K562 (cell line): ENCODE results near the gene KIF5A. TPM values are rescaled to one million over a fixed set of nuclear protein-coding genes. Genes with fewer than 3 reads are reported as not detected.
A peak's percentile ranks its signal among the peaks of the same experiment; 100 is the strongest.

Experiments
- GABPB2 ChIP-seq: fragments of 250-450 bp; sonication (Bioruptor Pico); conservative IDR thresholded peaks from 2 replicates; pipeline ENCODE4 v1.5.1; 2021; ENCODE audit warnings: mild to moderate bottlenecking
- TBP ChIP-seq: optimal IDR thresholded peaks from 2 replicates; pipeline ENCODE3; 2011; ENCODE audit warnings: low read depth, low read length, improper control_type of control experiment
- TEAD4 ChIP-seq, 2 experiments: sonication (generic) in 1 of 2; formaldehyde crosslinking in 1 of 2; IDR thresholded peaks; 2 replicates each; pipeline versions ENCODE4 v1.6.1 to v1.8.0; 2012 to 2022; ENCODE audit warnings: borderline replicate concordance in 1 of 2, inconsistent platforms in 1 of 2, low read length in 1 of 2, mild to moderate bottlenecking in 1 of 2, missing genetic modification reagents in 1 of 2
- YY1 ChIP-seq, 3 experiments: IDR thresholded peaks; 2 replicates each; pipeline ENCODE4 v1.6.1; 2011; ENCODE audit warnings: low read length in 2 of 3, mild to moderate bottlenecking in 2 of 3, moderate library complexity in 2 of 3, borderline replicate concordance in 1 of 3, control low read depth in 1 of 3, low read depth in 1 of 3; ENCODE audit not compliant: insufficient read depth in 3 of 3, insufficient replicate concordance in 2 of 3, control insufficient read depth in 1 of 3, insufficient read length in 1 of 3; ENCODE audit errors: extremely low read depth in 1 of 3
- ZNF449 ChIP-seq: fragments of 250-450 bp; sonication (Bioruptor Pico); IDR thresholded peaks from 2 replicates; pipeline ENCODE4 v1.8.0; 2022; ENCODE audit warnings: moderate library complexity, mild to moderate bottlenecking, inconsistent platforms
- polyA plus RNA-seq, 8 experiments: library from polyadenylated mRNA; depleted of rRNA in 4 of 8; stranded (reverse) in 5 of 8; unstranded in 3 of 8; fragments of >200 nt; fragmentation: Nextera tagmentation in 2 of 8; fragmentation: Illumina TruSeq in 1 of 8; extraction: Ambion mirVana in 2 of 8; extraction: Trizol in 1 of 8; gene quantifications; 2 replicates each; pipeline versions ENCODE4 v1.2.1 to v1.2.3, GENCODE V29; 2011 to 2014; ENCODE audit warnings: inconsistent platforms in 1 of 8, missing spikeins in 1 of 8
- total RNA-seq, 7 experiments: library from RNA; depleted of rRNA in 6 of 7; stranded (reverse); fragments of >200 nt in 6 of 7; fragmentation: Illumina TruSeq in 2 of 7; extraction: Trizol in 2 of 7; gene quantifications; 2 replicates each; pipeline versions ENCODE4 v1.2.1 to v1.2.3, GENCODE V29; 2011 to 2021; ENCODE audit warnings: low replicate concordance in 1 of 7
- TF ChIP-seq, protein P1 (sequence below): fragments of 250-450 bp; sonication (Bioruptor Pico); IDR thresholded peaks from 2 replicates; pipeline ENCODE4 v1.9.0; 2021; ENCODE audit warnings: mild to moderate bottlenecking, inconsistent platforms

The KIF5A gene
- total and polyA plus RNA-seq, 9 of the 15 experiments (the other 6 are each of a cell fraction or from before 2014, with no cell fraction given) = 3.4 to 17.7 (median 8.0) TPM

DNA sequence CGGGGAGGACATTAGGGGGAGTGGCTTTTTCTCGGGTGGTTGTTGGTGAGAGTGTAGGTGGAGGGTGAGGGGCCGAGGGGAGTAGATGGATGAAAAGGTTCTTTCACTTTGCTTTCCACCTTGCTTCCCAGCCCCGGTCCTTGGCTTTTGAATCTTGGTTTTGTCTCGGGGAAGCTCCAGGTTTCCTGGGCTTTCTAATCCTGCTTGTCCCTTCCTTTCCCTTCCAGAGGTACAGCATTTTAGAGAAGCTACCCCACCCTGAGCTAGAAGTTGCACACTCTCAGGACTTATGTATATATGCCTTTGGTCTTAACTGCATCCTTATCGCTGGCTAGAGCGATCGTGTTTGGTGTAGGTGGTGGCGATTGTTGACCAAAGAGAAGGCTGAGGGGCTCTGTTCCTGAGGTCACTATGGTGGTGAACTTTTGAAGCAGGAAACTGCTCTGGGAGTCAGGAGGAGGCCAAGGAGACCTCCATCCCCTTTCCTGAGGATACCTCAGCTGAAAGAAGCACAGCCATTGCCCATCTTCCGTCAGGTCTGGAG lies 42.0 kb downstream of the KIF5A start (continued):
- TF ChIP-seq TEAD4 (IDR thresholded peaks at IDR 0.05; ENCODE audit: low read length) (0 out of 2 replicates have a peak, but pooled peaks have one; percentile 10), TEAD4 (CRISPR knock-in tag; IDR thresholded peaks at IDR 0.05; ENCODE audit: borderline replicate concordance) (no peak), YY1 (IDR thresholded peaks at IDR 0.05; ENCODE audit: borderline replicate concordance in 1 of 3, control insufficient read depth in 1 of 3, extremely low read depth in 1 of 3, insufficient read depth in 3 of 3, insufficient read length in 1 of 3, insufficient replicate concordance in 2 of 3, low read depth in 1 of 3, low read length in 2 of 3) (peak in 1 of 3 experiments; percentile 12), TBP (peak; percentile 10), GABPB2 (CRISPR knock-in tag) (no peak), ZNF449 (CRISPR knock-in tag) (no peak)
- TF ChIP-seq, protein P1, sequence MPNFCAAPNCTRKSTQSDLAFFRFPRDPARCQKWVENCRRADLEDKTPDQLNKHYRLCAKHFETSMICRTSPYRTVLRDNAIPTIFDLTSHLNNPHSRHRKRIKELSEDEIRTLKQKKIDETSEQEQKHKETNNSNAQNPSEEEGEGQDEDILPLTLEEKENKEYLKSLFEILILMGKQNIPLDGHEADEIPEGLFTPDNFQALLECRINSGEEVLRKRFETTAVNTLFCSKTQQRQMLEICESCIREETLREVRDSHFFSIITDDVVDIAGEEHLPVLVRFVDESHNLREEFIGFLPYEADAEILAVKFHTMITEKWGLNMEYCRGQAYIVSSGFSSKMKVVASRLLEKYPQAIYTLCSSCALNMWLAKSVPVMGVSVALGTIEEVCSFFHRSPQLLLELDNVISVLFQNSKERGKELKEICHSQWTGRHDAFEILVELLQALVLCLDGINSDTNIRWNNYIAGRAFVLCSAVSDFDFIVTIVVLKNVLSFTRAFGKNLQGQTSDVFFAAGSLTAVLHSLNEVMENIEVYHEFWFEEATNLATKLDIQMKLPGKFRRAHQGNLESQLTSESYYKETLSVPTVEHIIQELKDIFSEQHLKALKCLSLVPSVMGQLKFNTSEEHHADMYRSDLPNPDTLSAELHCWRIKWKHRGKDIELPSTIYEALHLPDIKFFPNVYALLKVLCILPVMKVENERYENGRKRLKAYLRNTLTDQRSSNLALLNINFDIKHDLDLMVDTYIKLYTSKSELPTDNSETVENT (CRISPR knock-in tag) = no peak
